Esophagus muscularis mucosa (tissue), 4 donors: ENCODE measurements around the gene CDC42EP4. TPM values are rescaled to one million over a fixed set of nuclear protein-coding genes. Genes with fewer than 3 reads are reported as not detected.

Experiments
- DNase-seq: peaks from one replicate; pipeline ENCODE4 v3.0.0-alpha.2; 2017; ENCODE audit errors: extremely low spot score
- H3K27ac ChIP-seq, 4 donors: fragments of 200-600 bp; sonication (generic); replicated peaks in 1 of 4; 1 replicate in 3 of 4; 2 replicates in 1 of 4; pipeline ENCODE4 v1.5.1; 2016 to 2019; ENCODE audit warnings: mild to moderate bottlenecking in 1 of 4
- H3K27me3 ChIP-seq, 4 donors: fragments of 200-600 bp; sonication (generic); one replicate each; pipeline versions ENCODE4 v1.5.1 to v1.6.0; 2016 to 2019
- H3K36me3 ChIP-seq, 4 donors: fragments of 200-600 bp; sonication (generic); one replicate each; pipeline ENCODE4 v1.5.1; 2016 to 2019
- H3K4me1 ChIP-seq, 4 donors: fragments of 200-600 bp; sonication (generic); one replicate each; pipeline ENCODE4 v1.5.1; 2016 to 2019
- H3K4me3 ChIP-seq, 4 donors: fragments of 200-600 bp; sonication (generic); 1 replicate in 2 of 4; 2 replicates in 2 of 4; pipeline ENCODE4 v1.5.1; 2016 to 2019; ENCODE audit warnings: mild to moderate bottlenecking in 4 of 4, moderate library complexity in 1 of 4
- H3K9me3 ChIP-seq, 4 donors: fragments of 200-600 bp; sonication (generic); 1 replicate in 3 of 4; 2 replicates in 1 of 4; pipeline ENCODE4 v1.5.1; 2016 to 2019
- EP300 ChIP-seq: sonication (generic); formaldehyde crosslinking; IDR thresholded peaks from one replicate; pipeline ENCODE4 v1.6.1; 2017; ENCODE audit warnings: antibody characterized with exemption
- POLR2A ChIP-seq: fragments of 450-650 bp; IDR thresholded peaks from one replicate; pipeline ENCODE4 v1.6.1; 2017; ENCODE audit warnings: antibody characterized with exemption, moderate library complexity, mild to moderate bottlenecking, low read depth
- POLR2AphosphoS5 ChIP-seq, 2 donors: sonication (generic); formaldehyde crosslinking; IDR thresholded peaks; one replicate each; pipeline ENCODE4 v1.6.1; 2017; ENCODE audit warnings: antibody characterized with exemption in 2 of 2
- WGBS: methylation state at CpG from one replicate; pipeline ENCODE4 v1.1.5; 2018; 5-methylcytosine and 5-hydroxymethylcytosine counted together
- intact Hi-C: fragments of 100-400 bp; cut with DNase I; formaldehyde crosslinking; loops from one replicate; pipeline ENCODE4 v1.15.1; 2023
- total RNA-seq, 4 donors: library from RNA; depleted of rRNA; stranded (reverse); fragments of >200 nt; gene quantifications; one replicate each; pipeline versions ENCODE4 v1.1.0 to v1.2.1, GENCODE V29; 2016
- TF ChIP-seq, protein P1 (sequence below), 3 experiments: fragments of 200-600 bp in 2 of 3; fragments of 450-650 bp in 1 of 3; sonication (generic) in 2 of 3; IDR thresholded peaks; one replicate each; pipeline ENCODE4 v1.5.1; 2017 to 2019; ENCODE audit warnings: antibody characterized with exemption in 3 of 3, mild to moderate bottlenecking in 2 of 3, moderate library complexity in 1 of 3

The CDC42EP4 gene
- total RNA-seq, 4 donors from 2014 or later: 48.6 to 129 (median 104) TPM

DNA sequence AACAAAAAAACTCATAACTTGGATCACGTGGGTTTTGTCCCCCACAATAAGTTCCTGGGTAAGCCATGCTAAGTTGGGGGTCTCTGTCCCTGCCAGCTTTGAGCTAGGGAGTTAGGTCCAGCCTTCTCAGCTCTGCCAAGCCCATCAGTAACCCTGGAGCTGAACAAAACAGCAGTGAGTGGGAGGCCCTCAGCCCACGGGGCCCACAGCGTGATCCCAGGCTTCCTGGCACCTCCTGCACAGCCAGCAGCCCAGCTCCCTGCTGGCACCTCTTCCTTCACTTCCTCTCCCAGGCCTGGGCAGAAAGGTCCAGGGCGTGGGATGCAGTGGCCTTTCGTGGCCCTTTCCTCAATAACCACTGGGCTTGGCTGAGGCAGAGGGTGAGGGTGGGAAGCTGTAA lies 35.5 kb upstream of the CDC42EP4 start:
- intact Hi-C loops: no loop called here
- H3K9me3 ChIP-seq: no peaks in the 10 kb centered on the region
- WGBS: 38% methylated on average over 5 of the region's 5 CpGs
- no peaks in the 10 kb centered on the region for H3K27me3 ChIP-seq
- H3K4me3 ChIP-seq: no peak overlapping the region
- peaks cover 10 to 55% (median 50%) of the 10 kb centered on the region in 4 donors for H3K4me1 ChIP-seq
- TF ChIP-seq POLR2A: no peak
- H3K36me3 ChIP-seq: no peaks in the 10 kb centered on the region
- DNase-seq: no peak
- peak overlapping the region in 3 of 4 donors; percentile 5 to 77 (median 67) for H3K27ac ChIP-seq

DNA sequence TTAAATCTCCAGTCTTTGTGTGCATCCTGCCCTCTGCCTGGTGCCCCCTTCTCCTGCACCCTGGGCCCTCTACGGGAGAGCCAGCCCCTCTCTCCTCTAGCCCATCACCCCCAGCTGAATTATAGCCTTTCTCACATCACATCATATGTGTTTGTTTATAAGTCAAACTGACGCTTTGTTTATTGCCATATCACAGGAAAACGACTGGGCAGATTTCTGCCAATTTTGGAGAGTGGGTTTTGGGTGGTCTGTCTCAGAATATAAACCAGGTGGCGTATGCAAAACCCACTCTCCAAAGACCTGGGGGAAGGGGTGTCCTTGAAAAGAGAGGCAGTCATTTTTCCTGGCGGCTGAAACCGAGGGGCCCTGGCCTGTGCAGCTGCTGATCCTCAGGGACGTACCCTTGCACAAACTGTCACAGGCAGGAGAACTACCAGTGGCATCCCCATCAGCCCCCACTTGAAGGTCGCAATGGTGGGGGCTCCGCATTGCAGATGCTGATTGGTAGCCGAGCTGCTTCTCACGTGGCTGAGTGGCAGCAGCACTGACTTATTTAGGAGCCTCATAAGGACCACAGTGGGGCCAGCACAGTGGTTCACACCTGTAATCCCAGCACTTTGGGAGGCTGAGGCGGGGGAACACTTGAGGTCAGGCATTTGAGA lies 34.8 kb upstream of the CDC42EP4 start:
- TF ChIP-seq, protein P1, sequence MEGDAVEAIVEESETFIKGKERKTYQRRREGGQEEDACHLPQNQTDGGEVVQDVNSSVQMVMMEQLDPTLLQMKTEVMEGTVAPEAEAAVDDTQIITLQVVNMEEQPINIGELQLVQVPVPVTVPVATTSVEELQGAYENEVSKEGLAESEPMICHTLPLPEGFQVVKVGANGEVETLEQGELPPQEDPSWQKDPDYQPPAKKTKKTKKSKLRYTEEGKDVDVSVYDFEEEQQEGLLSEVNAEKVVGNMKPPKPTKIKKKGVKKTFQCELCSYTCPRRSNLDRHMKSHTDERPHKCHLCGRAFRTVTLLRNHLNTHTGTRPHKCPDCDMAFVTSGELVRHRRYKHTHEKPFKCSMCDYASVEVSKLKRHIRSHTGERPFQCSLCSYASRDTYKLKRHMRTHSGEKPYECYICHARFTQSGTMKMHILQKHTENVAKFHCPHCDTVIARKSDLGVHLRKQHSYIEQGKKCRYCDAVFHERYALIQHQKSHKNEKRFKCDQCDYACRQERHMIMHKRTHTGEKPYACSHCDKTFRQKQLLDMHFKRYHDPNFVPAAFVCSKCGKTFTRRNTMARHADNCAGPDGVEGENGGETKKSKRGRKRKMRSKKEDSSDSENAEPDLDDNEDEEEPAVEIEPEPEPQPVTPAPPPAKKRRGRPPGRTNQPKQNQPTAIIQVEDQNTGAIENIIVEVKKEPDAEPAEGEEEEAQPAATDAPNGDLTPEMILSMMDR (IDR thresholded peaks at IDR 0.05): no peak
- TF ChIP-seq EP300 (no peak), POLR2A (no peak), POLR2AphosphoS5 (IDR thresholded peaks at IDR 0.05) (no peak)
- WGBS: 81% methylated on average over 12 of the region's 12 CpGs
- Histone ChIP-seq H3K36me3 (no peaks in the 10 kb centered on the region), H3K27ac (peak overlapping the region in 3 of 4 donors; percentile 5 to 77 (median 67)), H3K27me3 (no peaks in the 10 kb centered on the region), H3K4me1 (peaks cover 17 to 62% (median 57%) of the 10 kb centered on the region in 4 donors), H3K4me3 (no peak overlapping the region), H3K9me3 (no peaks in the 10 kb centered on the region)
- DNase-seq: no peak
- intact Hi-C loops: no loop called here

GRCh38 chr17:73343739-73344454 lies 32.1 kb upstream of the CDC42EP4 start:
- H3K36me3 ChIP-seq: no peaks in the 10 kb centered on the region
- peak overlapping the region in 2 of 4 donors; percentile 25 to 27 for H3K4me3 ChIP-seq
- no peaks in the 10 kb centered on the region for H3K9me3 ChIP-seq
- H3K27me3 ChIP-seq: no peaks in the 10 kb centered on the region
- peaks cover 20 to 65% (median 61%) of the 10 kb centered on the region in 4 donors for H3K4me1 ChIP-seq
- no peak for DNase-seq
- intact Hi-C loops: no loop called here
- 38% methylated on average over 5 of the region's 11 CpGs for WGBS
- TF ChIP-seq, protein P1 (IDR thresholded peaks at IDR 0.05): no peak
- TF ChIP-seq POLR2AphosphoS5 (IDR thresholded peaks at IDR 0.05): no peak
- no peak for TF ChIP-seq POLR2A
- no peak for TF ChIP-seq EP300
- peak overlapping the region; percentile 74 to 84 (median 78) for H3K27ac ChIP-seq

- Histone ChIP-seq H3K36me3 (no peaks in the 10 kb centered on the region), H3K4me1 (peaks cover 20 to 65% (median 61%) of the 10 kb centered on the region in 4 donors), H3K27ac (peak overlapping the region; percentile 74 to 84 (median 78)), H3K4me3 (peak overlapping the region; percentile 25 to 37 (median 28)), H3K27me3 (no peaks in the 10 kb centered on the region), H3K9me3 (no peaks in the 10 kb centered on the region)
- no peak for DNase-seq
- 20% methylated on average over 6 of the region's 17 CpGs for WGBS
- peak; percentile 55 to 62 for TF ChIP-seq POLR2AphosphoS5 (IDR thresholded peaks at IDR 0.05)
- TF ChIP-seq, protein P1 (IDR thresholded peaks at IDR 0.05): no peak
- intact Hi-C loops: no loop called here
Measured at GRCh38 chr17:73343168-73343634, 31.4 kb upstream of the CDC42EP4 start.

DNA sequence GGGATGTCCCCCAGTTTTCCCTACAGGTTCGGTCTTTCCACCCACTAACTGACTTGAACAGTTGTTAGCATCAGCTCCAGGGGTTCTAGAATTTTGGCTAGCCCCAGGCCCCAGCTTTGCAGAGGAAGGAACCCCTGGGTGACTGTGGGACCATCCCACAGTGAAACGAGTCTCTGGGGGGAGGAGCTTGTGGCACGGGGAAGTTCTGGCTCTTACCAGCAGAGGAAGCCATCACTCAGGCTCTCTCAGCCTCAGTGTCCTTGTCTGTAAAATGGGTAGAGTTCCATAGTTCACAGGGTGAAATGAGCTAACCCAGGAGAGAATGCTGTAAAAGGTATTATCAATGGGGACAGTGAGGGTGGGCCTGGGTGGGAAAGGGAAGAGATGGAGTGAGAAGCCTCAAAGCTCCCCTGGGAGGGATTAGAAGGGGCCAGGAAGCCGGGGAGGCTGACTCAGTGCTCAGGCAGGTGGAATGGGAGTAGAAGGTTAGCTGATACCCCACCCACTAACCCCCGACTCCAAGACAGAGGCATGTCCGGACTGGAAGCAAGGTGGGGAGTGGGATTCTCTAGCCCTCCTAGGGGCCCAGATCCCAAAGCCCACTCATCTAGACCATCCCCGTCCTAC lies 30.9 kb upstream of the CDC42EP4 start:
- Histone ChIP-seq H3K27me3 (no peaks in the 10 kb centered on the region), H3K9me3 (no peaks in the 10 kb centered on the region), H3K27ac (peak overlapping the region; percentile 74 to 84 (median 78)), H3K4me1 (peaks cover 20 to 66% (median 62%) of the 10 kb centered on the region in 4 donors), H3K36me3 (no peaks in the 10 kb centered on the region), H3K4me3 (peak overlapping the region; percentile 25 to 37 (median 28))
- TF ChIP-seq POLR2A: no peak
- TF ChIP-seq, protein P1 (IDR thresholded peaks at IDR 0.05): peak in 1 of 3 experiments; percentile 22
- DNase-seq: no peak
- 42% methylated on average over 7 of the region's 7 CpGs for WGBS
- intact Hi-C loops: no loop called here
